HG03097 (cell line): Measurements from ENCODE around the gene OASL.
A peak's percentile ranks its signal among the peaks of the same experiment; 100 is the strongest.

Experiments
- ATAC-seq: cut with Tn5 transposase; IDR thresholded peaks from one replicate; pipeline ENCODE4 v1.9.1; 2021; ENCODE audit not compliant: unreplicated experiment, low FRiP score

OASL gene

GRCh38 chr12:121018860-121019617 lies 20.0 kb downstream of the OASL start:
- ATAC-seq = no peak

GRCh38 chr12:121017966-121018491 lies 21.0 kb downstream of the OASL start:
- no peak for ATAC-seq

- ATAC-seq = peak; percentile 91
These were observed 22.9 kb downstream of the OASL start, which contains the start of gene C12orf43 for GRCh38 chr12:121015825-121016766. Gene C12orf43 (minus strand): TSS chr12:121016487. CDS start chr12:121016474, 13 bp downstream.

- no peak for ATAC-seq
These were observed 25.3 kb downstream of the OASL start for GRCh38 chr12:121013715-121014114.

- no peak for ATAC-seq
These were observed 27.2 kb downstream of the OASL start for GRCh38 chr12:121011820-121012219.

GRCh38 chr12:121010860-121011259 lies 28.2 kb downstream of the OASL start:
- ATAC-seq = no peak

DNA sequence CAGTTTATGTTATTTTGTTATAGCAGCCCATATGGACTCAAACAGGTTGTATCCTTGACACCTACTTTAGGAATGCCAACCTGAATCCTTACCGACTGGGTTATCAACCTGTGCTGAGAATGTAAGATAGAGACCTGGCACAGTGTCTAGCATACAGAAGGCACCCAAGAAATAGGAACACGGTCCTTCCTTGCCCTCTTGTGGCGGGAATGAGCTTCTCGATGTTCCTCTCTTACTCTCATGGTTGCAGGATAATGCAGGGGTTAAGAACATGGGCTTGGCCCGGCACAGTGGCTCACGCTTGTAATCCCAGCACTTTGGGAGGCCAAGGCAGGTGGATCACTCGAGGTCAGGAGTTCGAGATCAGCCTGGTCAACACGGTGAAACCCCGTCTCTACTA lies 29.3 kb downstream of the OASL start:
- ATAC-seq = no peak

DNA sequence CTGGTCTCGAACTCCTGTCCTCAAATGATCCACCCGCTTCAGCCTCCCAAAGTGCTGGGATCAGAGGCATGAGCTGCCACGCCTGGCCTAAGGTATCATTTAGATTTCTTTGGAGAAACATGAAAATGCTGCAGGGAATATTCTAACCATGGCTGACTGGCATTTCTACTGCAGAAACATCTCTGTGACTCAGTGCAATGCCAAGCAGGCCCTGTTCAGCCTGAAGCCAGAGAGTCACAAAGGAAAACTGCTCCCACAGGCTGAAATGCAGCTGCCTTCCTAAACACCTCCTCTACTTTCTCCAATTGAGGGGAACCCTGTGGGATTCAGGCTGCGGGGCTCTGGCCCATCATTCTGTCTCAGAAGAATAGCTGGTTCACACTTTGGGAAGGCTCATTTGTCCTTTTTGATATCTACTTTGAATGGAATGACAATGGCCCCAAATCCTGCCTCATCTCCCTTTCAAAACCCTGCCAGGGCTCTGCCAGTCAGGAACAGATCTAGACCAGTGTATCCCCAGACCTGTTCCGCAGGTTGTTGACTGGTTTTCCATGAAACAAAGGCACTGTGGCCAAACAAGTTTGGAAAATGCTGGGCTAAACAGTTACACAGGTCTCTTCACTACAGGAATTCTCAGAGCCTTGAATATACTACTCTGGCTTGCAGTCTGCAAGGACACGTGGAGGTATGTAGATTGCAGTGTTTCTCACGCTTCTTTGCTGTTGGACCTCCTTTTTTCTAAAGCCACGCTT lies 30.5 kb downstream of the OASL start:
- ATAC-seq = no peak

GRCh38 chr12:121005346-121005815 lies 33.7 kb downstream of the OASL start:
- ATAC-seq = no peak

DNA sequence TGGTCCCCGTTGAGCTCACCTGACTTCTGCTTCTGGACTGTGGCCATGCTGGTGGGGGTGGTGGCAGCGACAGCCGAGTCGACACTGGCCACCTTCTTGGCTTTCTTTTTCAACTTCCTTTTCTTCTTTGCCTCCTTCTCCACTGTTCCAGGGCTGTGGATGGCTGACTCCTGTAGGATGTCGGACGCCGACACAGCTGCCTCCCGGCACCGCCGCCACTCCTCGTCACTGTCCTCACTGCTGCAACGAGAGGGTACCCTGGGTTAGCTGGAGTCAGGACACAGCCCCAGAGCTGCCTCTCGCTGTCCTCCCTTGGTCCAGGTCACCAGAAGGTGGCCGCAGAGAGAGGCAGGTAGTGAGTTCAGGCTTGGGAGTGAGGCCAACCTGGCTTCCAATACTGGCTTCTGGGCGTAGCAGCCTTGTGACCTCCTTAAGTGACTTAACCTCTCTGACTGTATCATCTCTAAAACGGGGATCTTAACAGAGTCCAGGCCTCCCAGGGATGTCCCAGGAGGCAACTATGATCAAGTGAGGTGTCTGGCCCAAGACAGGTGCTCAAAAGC lies 34.7 kb downstream of the OASL start:
- ATAC-seq = no peak

- no peak for ATAC-seq
These were observed 35.4 kb downstream of the OASL start for GRCh38 chr12:121003650-121004049.

- no peak for ATAC-seq
These were observed 37.1 kb downstream of the OASL start for GRCh38 chr12:121001841-121002483.

- no peak for ATAC-seq
These were observed 38.0 kb downstream of the OASL start for GRCh38 chr12:121001060-121001459.

- ATAC-seq = no peak
These were observed 38.5 kb downstream of the OASL start for GRCh38 chr12:121000530-121000929.

- no peak for ATAC-seq
These were observed 39.6 kb downstream of the OASL start for GRCh38 chr12:120999191-121000120.

DNA sequence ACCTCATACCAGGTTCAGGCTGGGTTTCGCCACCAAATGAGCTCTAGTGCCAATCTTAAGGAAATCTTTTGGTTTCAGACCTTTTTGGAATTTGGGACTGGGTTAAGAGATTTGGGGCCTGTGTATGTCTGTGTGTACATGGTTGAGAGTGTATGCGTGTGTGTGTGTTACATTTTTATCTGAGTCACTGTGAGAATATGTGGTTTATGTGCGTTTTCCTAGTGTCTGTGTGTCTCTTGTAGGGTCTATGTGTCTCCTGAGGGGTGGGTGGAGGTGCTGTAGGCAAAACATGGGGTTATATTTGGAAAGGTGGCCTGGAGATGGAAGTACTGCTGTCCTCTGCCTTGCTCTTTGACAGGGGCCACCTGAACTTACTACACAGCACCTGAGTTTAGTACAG lies 40.6 kb downstream of the OASL start:
- ATAC-seq = no peak

DNA sequence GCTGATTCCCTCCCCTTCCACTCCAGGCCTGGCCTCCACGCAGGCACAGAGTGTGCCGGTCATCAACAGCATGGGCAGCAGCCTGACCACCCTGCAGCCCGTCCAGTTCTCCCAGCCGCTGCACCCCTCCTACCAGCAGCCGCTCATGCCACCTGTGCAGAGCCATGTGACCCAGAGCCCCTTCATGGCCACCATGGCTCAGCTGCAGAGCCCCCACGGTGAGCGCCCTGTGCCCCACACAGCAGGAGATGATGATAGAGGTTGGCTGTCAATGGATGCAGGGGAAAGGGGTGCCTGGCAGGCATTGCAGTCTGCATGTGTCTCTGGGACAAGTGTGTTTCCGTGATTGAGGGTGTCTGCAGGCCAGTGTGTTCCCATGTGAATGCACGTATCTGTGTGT lies 41.6 kb downstream of the OASL start:
- no peak for ATAC-seq

- no peak for ATAC-seq
These were observed 42.8 kb downstream of the OASL start for GRCh38 chr12:120996133-120996746.
